H1 (cell line): Measurements from ENCODE around the gene ST6GALNAC2. TPM values are rescaled to one million over a fixed set of nuclear protein-coding genes. Genes with fewer than 3 reads are reported as not detected.
A peak's percentile ranks its signal among the peaks of the same experiment; 100 is the strongest.

Experiments used
- CTCF ChIA-PET: fragments of 300-600 bp; sonication (Branson Sonifier 250); formaldehyde crosslinking; loops from one replicate; lab custom pipeline; 2021; ENCODE audit not compliant: partially characterized antibody; lab: Charles Lee
- POLR2A ChIA-PET: fragments of 300-600 bp; sonication (Branson Sonifier 250); formaldehyde crosslinking; loops from one replicate; lab custom pipeline; 2021; ENCODE audit warnings: inconsistent platforms; ENCODE audit not compliant: partially characterized antibody; lab: Charles Lee
- DNase-seq, 2 experiments: peaks; one replicate each; pipeline versions ENCODE4 v3.0.0 to v3.0.0-alpha.2; 2010 to 2022; ENCODE audit warnings: low spot score in 2 of 2, low read depth in 1 of 2, mixed read lengths in 1 of 2
- FAIRE-seq: peaks from 2 replicates; lab custom pipeline; 2011; peaks lifted over from hg19 to GRCh38; lab: Jason Lieb, UNC
- H2AFZ ChIP-seq: 2 replicates; pipeline ENCODE4 v1.8.1; 2012; ENCODE audit warnings: low read length, inconsistent platforms
- H2AK5ac ChIP-seq: 2 replicates; pipeline ENCODE4 v1.6.1; 2013; ENCODE audit warnings: low read depth, low read length
- H2BK120ac ChIP-seq: replicated peaks from 2 replicates; pipeline ENCODE3; 2013; ENCODE audit warnings: low read depth, low read length, inconsistent platforms
- H2BK12ac ChIP-seq: 2 replicates; pipeline ENCODE4 v1.6.1; 2013; ENCODE audit warnings: low read depth, low read length
- H2BK15ac ChIP-seq: 2 replicates; pipeline ENCODE4 v1.6.1; 2013; ENCODE audit warnings: low read length
- H2BK20ac ChIP-seq: 2 replicates; pipeline ENCODE4 v1.6.1; 2013; ENCODE audit warnings: low read length
- H2BK5ac ChIP-seq: 2 replicates; pipeline ENCODE4 v1.6.1; 2013; ENCODE audit warnings: low read depth, low read length
- H3K14ac ChIP-seq: 2 replicates; pipeline ENCODE4 v1.6.1; 2013; ENCODE audit warnings: inconsistent platforms; ENCODE audit not compliant: insufficient read length
- H3K18ac ChIP-seq: 2 replicates; pipeline ENCODE4 v1.6.1; 2013; ENCODE audit warnings: low read length; ENCODE audit errors: extremely low read depth
- H3K23ac ChIP-seq: 2 replicates; pipeline ENCODE4 v1.6.1; 2013; ENCODE audit warnings: inconsistent platforms; ENCODE audit not compliant: insufficient read length
- H3K23me2 ChIP-seq: 2 replicates; pipeline ENCODE4 v1.6.1; 2013; ENCODE audit warnings: low read depth, low read length
- H3K27ac ChIP-seq: 2 replicates; pipeline ENCODE4 v1.6.1; 2011; ENCODE audit warnings: low read depth, low read length, inconsistent platforms
- H3K27me3 ChIP-seq, 4 experiments: replicated peaks in 1 of 4; 1 replicate in 1 of 4; 2 replicates in 3 of 4; pipeline versions ENCODE4 v1.6.1 to v1.8.1; 2011 to 2013; ENCODE audit warnings: low read length in 3 of 4, mild to moderate bottlenecking in 3 of 4, inconsistent platforms in 2 of 4, mixed read lengths in 2 of 4, moderate library complexity in 1 of 4; ENCODE audit not compliant: control insufficient read depth in 3 of 4, insufficient read depth in 3 of 4; ENCODE audit errors: extremely low read depth in 1 of 4
- H3K36me3 ChIP-seq, 4 experiments: 2 replicates each; pipeline versions ENCODE4 v1.6.1 to v1.8.1; 2011 to 2013; ENCODE audit warnings: mild to moderate bottlenecking in 4 of 4, low read length in 3 of 4, moderate library complexity in 2 of 4, control low read depth in 1 of 4, inconsistent platforms in 1 of 4; ENCODE audit not compliant: insufficient read depth in 4 of 4, control insufficient read depth in 2 of 4
- H3K4ac ChIP-seq: replicated peaks from 2 replicates; pipeline ENCODE3; 2013; ENCODE audit warnings: low read length, low read depth, mixed read lengths, inconsistent platforms; ENCODE audit not compliant: insufficient read length
- H3K4me1 ChIP-seq, 4 experiments: replicated peaks in 1 of 4; 1 replicate in 1 of 4; 2 replicates in 3 of 4; pipeline versions ENCODE4 v1.6.1 to v1.8.1; 2011 to 2013; ENCODE audit warnings: low read length in 3 of 4, inconsistent platforms in 2 of 4, mixed read lengths in 1 of 4; ENCODE audit not compliant: insufficient read depth in 4 of 4, control insufficient read depth in 3 of 4
- H3K4me2 ChIP-seq, 2 experiments: 2 replicates each; pipeline versions ENCODE4 v1.6.1 to v1.8.1; 2011 to 2013; ENCODE audit warnings: low read depth in 2 of 2, low read length in 2 of 2, control low read depth in 1 of 2, inconsistent platforms in 1 of 2, mild to moderate bottlenecking in 1 of 2; ENCODE audit not compliant: insufficient read depth in 1 of 2
- H3K4me3 ChIP-seq, 4 experiments: fragments of 200-600, 300-600 bp in 1 of 4; sonication (generic), shearing (Covaris generic), sonication (Bioruptor Twin) in 1 of 4; 2 replicates each; pipeline versions ENCODE4 v1.5.1 to v1.8.1; 2011 to 2016; ENCODE audit warnings: low read length in 4 of 4, low read depth in 3 of 4, control low read depth in 2 of 4, inconsistent platforms in 2 of 4, mild to moderate bottlenecking in 2 of 4, mixed read lengths in 1 of 4, moderate library complexity in 1 of 4; ENCODE audit not compliant: insufficient read depth in 2 of 4; ENCODE audit errors: extremely low read depth in 1 of 4
- H3K56ac ChIP-seq: replicated peaks from 2 replicates; pipeline ENCODE3; 2013; ENCODE audit warnings: low read depth, mild to moderate bottlenecking, mixed read lengths, low read length, inconsistent platforms; ENCODE audit not compliant: insufficient read length
- H3K79me1 ChIP-seq: 2 replicates; pipeline ENCODE4 v1.6.1; 2013; ENCODE audit warnings: low read depth, low read length, control low read depth
- H3K79me2 ChIP-seq, 2 experiments: 2 replicates each; pipeline versions ENCODE4 v1.6.1 to v1.8.1; 2012 to 2013; ENCODE audit warnings: low read length in 2 of 2, mild to moderate bottlenecking in 2 of 2, inconsistent platforms in 1 of 2; ENCODE audit not compliant: insufficient read depth in 2 of 2, control insufficient read depth in 1 of 2
- H3K9ac ChIP-seq, 4 experiments: replicated peaks in 1 of 4; 1 replicate in 1 of 4; 2 replicates in 3 of 4; pipeline versions ENCODE4 v1.6.1 to v1.8.1; 2011 to 2013; ENCODE audit warnings: low read depth in 3 of 4, low read length in 3 of 4, control low read depth in 2 of 4, mild to moderate bottlenecking in 2 of 4, moderate library complexity in 2 of 4, inconsistent platforms in 1 of 4; ENCODE audit errors: extremely low read depth in 1 of 4
- H3K9me3 ChIP-seq, 2 experiments: 2 replicates each; pipeline versions ENCODE4 v1.6.1 to v1.8.1; 2012 to 2013; ENCODE audit warnings: mild to moderate bottlenecking in 2 of 2, moderate library complexity in 2 of 2, control low read depth in 1 of 2, inconsistent platforms in 1 of 2, low read depth in 1 of 2, low read length in 1 of 2, mixed read lengths in 1 of 2; ENCODE audit not compliant: insufficient read depth in 2 of 2
- H4K20me1 ChIP-seq, 2 experiments: replicated peaks in 1 of 2; 2 replicates each; pipeline versions ENCODE3 to v1.8.1; 2011 to 2013; ENCODE audit warnings: inconsistent platforms in 2 of 2, low read length in 2 of 2, mild to moderate bottlenecking in 1 of 2; ENCODE audit not compliant: insufficient read depth in 2 of 2, control insufficient read depth in 1 of 2
- H4K5ac ChIP-seq: 2 replicates; pipeline ENCODE4 v1.6.1; 2013; ENCODE audit warnings: low read length, low read depth, mixed read lengths, inconsistent platforms; ENCODE audit not compliant: insufficient read length
- H4K8ac ChIP-seq: 2 replicates; pipeline ENCODE4 v1.8.0; 2013; ENCODE audit warnings: mild to moderate bottlenecking, moderate library complexity, low read length, inconsistent platforms; ENCODE audit not compliant: insufficient read depth; ENCODE audit errors: extremely low read depth
- H4K91ac ChIP-seq: replicated peaks from 2 replicates; pipeline ENCODE3; 2013; ENCODE audit warnings: low read length, mixed read lengths, inconsistent platforms; ENCODE audit not compliant: insufficient read length
- POLR2AphosphoS5 ChIP-seq: IDR thresholded peaks from 2 replicates; pipeline ENCODE4 v1.6.1; 2011; ENCODE audit warnings: low read depth, low read length
- SIN3A ChIP-seq, 2 experiments: IDR thresholded peaks in 1 of 2; conservative IDR thresholded peaks in 1 of 2; 2 replicates each; pipeline ENCODE4 v1.6.1; 2011 to 2012; ENCODE audit warnings: low read length in 2 of 2, improper control_type of control experiment in 1 of 2, low read depth in 1 of 2, mild to moderate bottlenecking in 1 of 2
- WGBS, 2 experiments: shearing (Covaris generic) in 1 of 2; methylation state at CpG; one replicate each; pipeline versions ENCODE4 v1.1.6 to v1.1.7; 2013 to 2015; ENCODE audit warnings: low lambda C conversion rate in 2 of 2, mixed read lengths in 2 of 2, inconsistent platforms in 1 of 2, low coverage in 1 of 2, missing lambda C conversion rate in 1 of 2; ENCODE audit not compliant: insufficient replicate concordance in 2 of 2, insufficient coverage in 1 of 2, insufficient read length in 1 of 2; ENCODE audit errors: extremely low coverage in 1 of 2, missing lambda C conversion rate in 1 of 2; 5-methylcytosine and 5-hydroxymethylcytosine counted together
- polyA plus RNA-seq, 7 experiments: library from polyadenylated mRNA; depleted of rRNA in 3 of 7; stranded (reverse) in 5 of 7; unstranded in 2 of 7; fragments of >200 nt in 5 of 7; fragments of 200-250 nt in 2 of 7; gene quantifications; 1 replicate in 5 of 7; 2 replicates in 1 of 7; 4 replicates in 1 of 7; pipeline versions ENCODE4 v1.2.1 to v1.2.3, GENCODE V29; 2011 to 2013; ENCODE audit warnings: missing spikeins in 2 of 7, mixed read lengths in 2 of 7
- total RNA-seq: library from RNA; stranded (reverse); fragmentation: NEBNext Ultra II Directional; extraction: Animal tissue kit (Norgen Biotek cat#: 25700); gene quantifications from 2 replicates; pipeline ENCODE4 v1.2.1, GENCODE V29; 2021

The ST6GALNAC2 gene
- total and polyA plus RNA-seq, 2 of the 8 experiments (the other 6 are each of a cell fraction or from before 2014, with no cell fraction given) = 0.09 TPM; not detected in 1

DNA sequence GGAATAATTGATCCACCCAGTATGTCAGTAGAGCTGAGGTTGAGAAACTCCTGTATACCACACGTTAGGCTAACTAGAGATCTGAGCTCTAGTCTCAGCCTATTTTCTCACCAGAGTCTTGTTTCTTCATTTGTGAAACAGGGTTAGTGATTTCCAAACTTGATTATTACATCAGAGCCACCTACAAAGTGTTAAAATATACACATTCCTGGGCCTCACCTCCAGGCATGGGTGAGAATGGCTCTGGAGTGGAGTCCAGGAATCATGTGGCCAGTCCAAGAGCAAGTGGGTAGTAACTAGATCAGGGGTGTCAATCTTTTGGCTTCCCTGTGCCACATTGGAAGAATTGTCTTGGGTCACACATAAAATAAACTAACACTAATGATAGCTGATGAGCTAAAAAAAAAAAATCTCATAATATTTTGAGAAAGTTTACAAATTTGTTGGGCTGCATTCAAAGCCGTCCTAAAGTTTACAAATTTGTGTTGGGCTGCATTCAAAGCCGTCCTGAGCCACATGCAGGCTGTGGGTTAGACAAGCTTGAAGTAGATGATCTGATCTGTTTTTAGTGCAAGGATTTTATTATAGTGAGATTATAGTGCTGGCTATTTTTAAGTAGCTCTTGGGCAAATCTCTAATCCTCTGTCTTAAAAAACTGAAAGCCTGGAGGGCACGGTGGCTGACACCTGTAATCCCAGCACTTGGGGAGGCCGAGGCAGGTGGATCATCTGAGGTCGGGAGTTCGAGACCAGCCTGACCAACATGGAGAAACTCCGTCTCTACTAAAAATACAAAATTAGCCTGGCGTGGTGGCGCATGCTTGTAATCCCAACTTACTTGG lies 25.4 kb downstream of the ST6GALNAC2 start:
- Histone ChIP-seq H2BK120ac (no peak overlapping the region), H2BK15ac (no peak overlapping the region), H3K4ac (no peak overlapping the region), H3K79me1 (peaks cover 10% of the 10 kb centered on the region), H3K18ac (no peak overlapping the region), H4K5ac (no peak overlapping the region), H4K8ac (no peak overlapping the region), H2BK5ac (no peak overlapping the region), H3K27ac (no peak overlapping the region), H3K4me1 (peaks cover 2 to 10% (median 5%) of the 10 kb centered on the region in 4 experiments; a peak in 6 of 7 replicates), H2AFZ (no peak overlapping the region), H3K27me3 (no peaks in the 10 kb centered on the region), H2BK20ac (no peak overlapping the region), H3K79me2 (peaks cover 23 to 53% of the 10 kb centered on the region in 2 experiments), H3K56ac (no peak overlapping the region), H2BK12ac (no peak overlapping the region), H3K4me3 (peak overlapping the region; percentile 7 to 95 (median 12); a peak in 4 of 8 replicates), H4K20me1 (peaks cover 19 to 23% of the 10 kb centered on the region in 2 experiments), H3K9me3 (no peaks in the 10 kb centered on the region), H2AK5ac (no peak overlapping the region), H3K9ac (0 out of 7 replicates have a peak overlapping the region, but pooled peaks of 1 of the 4 experiments have one; percentile 1), H3K23ac (no peak overlapping the region), H3K23me2 (peaks cover 2% of the 10 kb centered on the region; the same call in 1 of the 2 replicates), H4K91ac (no peak overlapping the region), H3K36me3 (peaks cover 20 to 57% (median 43%) of the 10 kb centered on the region in 4 experiments), H3K14ac (no peak overlapping the region), H3K4me2 (peak overlapping the region; percentile 41 to 76)
- FAIRE-seq (no peak), DNase-seq (no peak)
- WGBS, 2 experiments = 90% methylated on average over 10 of the region's 10 CpGs; no CpG with 5 or more reads in 1 of the 2 experiments
- CTCF ChIA-PET = interaction anchor here (0.7 to 5.3 kb wide), 9 partner anchors 9 to 158 kb away, joined by 3 to 48 read pairs (median 4); partner anchors contain the start of gene ST6GALNAC2
- TF ChIP-seq SIN3A (conservative IDR thresholded peaks at IDR 0.05 in 1 of 2, IDR thresholded peaks at IDR 0.05 in 1 of 2; ENCODE audit: low read depth in 1 of 2, low read length in 2 of 2) (no peak), POLR2AphosphoS5 (peak; percentile 63; the same call in 1 of the 2 replicates)
- POLR2A ChIA-PET = interaction anchor here (0.6 to 8.0 kb wide), 17 partner anchors 9 to 1479 kb away, joined by 3 to 133 read pairs (median 3); partner anchors contain the start of genes PRCD and RHBDF2
